ENCODE data around the gene DUSP21. TPM values are rescaled to one million over a fixed set of nuclear protein-coding genes. Genes with fewer than 3 reads are reported as not detected.

DUSP21 gene
- total and polyA plus RNA-seq, 10 of the 15 experiments (the other 5 are each of a cell fraction or from before 2014, with no cell fraction given) = not detected

DNA sequence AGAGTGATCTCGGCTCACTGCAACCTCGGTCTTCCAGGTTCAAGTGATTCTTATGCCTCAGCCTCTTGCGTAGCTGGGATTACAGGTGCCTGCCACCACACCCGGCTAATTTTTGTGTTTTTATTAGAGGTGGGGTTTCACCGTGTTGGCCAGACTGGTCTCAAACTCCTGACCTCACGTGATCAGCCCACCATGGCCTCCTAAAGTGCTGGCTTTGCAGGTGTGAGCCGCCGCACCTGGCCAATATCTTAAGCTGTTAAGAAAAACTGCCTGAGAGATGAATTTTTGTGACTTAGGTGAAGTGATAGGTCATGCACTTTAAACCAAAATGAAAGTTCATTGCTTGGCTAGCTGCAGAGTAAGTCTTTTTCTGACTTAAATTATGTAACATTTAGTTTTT lies 35.0 kb downstream of the DUSP21 start:
- no peak overlapping the region for H3K4me3 ChIP-seq
- POLR2A ChIA-PET = no interaction called here
- no peak for FAIRE-seq
- no peak overlapping the region for H3K27ac ChIP-seq (ENCODE audit: control insufficient read depth, insufficient read depth)
- H2AFZ ChIP-seq (ENCODE audit: control insufficient read depth, low read depth, low read length) = no peak overlapping the region
- H3K9ac ChIP-seq (ENCODE audit: control insufficient read depth, insufficient read depth, low read length) = no peak overlapping the region
- H3K9me3 ChIP-seq (replicated peaks; ENCODE audit: control insufficient read depth, insufficient read depth, low read length) = no peaks in the 10 kb centered on the region; the same call in 1 of the 3 replicates
- no peak overlapping the region for H3K4me2 ChIP-seq (ENCODE audit: control insufficient read depth, insufficient read depth)
- RAD21 ChIA-PET (ENCODE audit: unreplicated experiment) = interaction anchor here (1.2 kb wide), 1 partner anchor 191 kb away, joined by 4 read pairs; no protein-coding TSS in a partner anchor
- TF ChIP-seq BHLHE40 (IDR thresholded peaks at IDR 0.05; ENCODE audit: borderline replicate concordance in 1 of 2, low read depth in 2 of 2, low read length in 1 of 2) (peak in 1 of 2 experiments; percentile 53; a peak in 1 of 4 replicates), STAT3 (IDR thresholded peaks at IDR 0.05; ENCODE audit: low read depth, low read length) (no peak)
- DNase-seq (ENCODE audit: low read depth, low spot score) = no peak
- ATAC-seq = no peak
- CTCF ChIA-PET = interaction anchor here (0.8 kb wide), 1 partner anchor 20 kb away, joined by 3 read pairs; no protein-coding TSS in a partner anchor
- H4K20me1 ChIP-seq (ENCODE audit: control insufficient read depth, insufficient read depth) = no peaks in the 10 kb centered on the region
- H3K36me3 ChIP-seq (ENCODE audit: control insufficient read depth in 2 of 2, insufficient read depth in 2 of 2, low read length in 1 of 2) = no peaks in the 10 kb centered on the region; a peak in 2 of 4 replicates
- no peaks in the 10 kb centered on the region for H3K4me1 ChIP-seq (ENCODE audit: control insufficient read depth, insufficient read depth, low read length)
- H3K79me2 ChIP-seq (ENCODE audit: control insufficient read depth, insufficient read depth, low read length) = peaks cover 96% of the 10 kb centered on the region
- 84% methylated on average over 8 of the region's 8 CpGs for WGBS (ENCODE audit: insufficient coverage, insufficient replicate concordance, low lambda C conversion rate, missing lambda C conversion rate)
- in situ Hi-C loops (cut with MboI) (loop anchor here (25.0 kb wide), 2 partner anchors 184 to 884 kb away; no protein-coding TSS in a partner anchor), intact Hi-C loops (cut with micrococcal nuclease; ENCODE audit: unreplicated experiment) (no loop called here)
- no peaks in the 10 kb centered on the region for H3K27me3 ChIP-seq (replicated peaks in 1 of 2; ENCODE audit: control insufficient read depth in 2 of 2, insufficient read depth in 2 of 2, low read length in 1 of 2)
- no TSS peak for BruUV-seq (replicated peaks)
- SMC1A ChIA-PET (ENCODE audit: uncharacterized antibody, unreplicated experiment) = interaction anchor here (0.8 to 0.9 kb wide), 2 partner anchors 26 to 229 kb away, joined by 3 read pairs; no protein-coding TSS in a partner anchor

- WGBS (ENCODE audit: insufficient coverage, insufficient replicate concordance, low lambda C conversion rate, missing lambda C conversion rate) = 98% methylated on average over 10 of the region's 10 CpGs
- FAIRE-seq (no peak), DNase-seq (ENCODE audit: low read depth, low spot score) (no peak), ATAC-seq (no peak)
- Histone ChIP-seq H3K27ac (ENCODE audit: control insufficient read depth, insufficient read depth) (no peak overlapping the region), H3K4me2 (ENCODE audit: control insufficient read depth, insufficient read depth) (no peak overlapping the region), H3K36me3 (ENCODE audit: control insufficient read depth in 2 of 2, insufficient read depth in 2 of 2, low read length in 1 of 2) (no peaks in the 10 kb centered on the region; a peak in 1 of 4 replicates), H2AFZ (ENCODE audit: control insufficient read depth, low read depth, low read length) (no peak overlapping the region), H3K27me3 (replicated peaks in 1 of 2; ENCODE audit: control insufficient read depth in 2 of 2, insufficient read depth in 2 of 2, low read length in 1 of 2) (no peaks in the 10 kb centered on the region), H3K79me2 (ENCODE audit: control insufficient read depth, insufficient read depth, low read length) (peaks cover 90% of the 10 kb centered on the region), H4K20me1 (ENCODE audit: control insufficient read depth, insufficient read depth) (no peaks in the 10 kb centered on the region), H3K4me3 (no peak overlapping the region), H3K4me1 (ENCODE audit: control insufficient read depth, insufficient read depth, low read length) (no peaks in the 10 kb centered on the region), H3K9me3 (replicated peaks; ENCODE audit: control insufficient read depth, insufficient read depth, low read length) (no peaks in the 10 kb centered on the region; the same call in 1 of the 3 replicates), H3K9ac (ENCODE audit: control insufficient read depth, insufficient read depth, low read length) (no peak overlapping the region)
- TF ChIP-seq ESRRA (IDR thresholded peaks at IDR 0.05; ENCODE audit: low read length) = no peak
- TF ChIP-seq GABPA (IDR thresholded peaks at IDR 0.05; ENCODE audit: low read depth) = no peak
- TF ChIP-seq RUNX3 (IDR thresholded peaks at IDR 0.05; ENCODE audit: low read length) = no peak
- no peak for TF ChIP-seq NFYA (IDR thresholded peaks at IDR 0.05; ENCODE audit: borderline replicate concordance, low read depth, low read length)
- no peak for TF ChIP-seq SMAD1 (IDR thresholded peaks at IDR 0.05; ENCODE audit: low read depth, partially characterized antibody)
- TF ChIP-seq PAX5 (IDR thresholded peaks at IDR 0.05; ENCODE audit: borderline replicate concordance, low read depth, low read length) = no peak
- TF ChIP-seq CHD2 (IDR thresholded peaks at IDR 0.05; ENCODE audit: borderline replicate concordance, low read depth, low read length) = no peak
- no peak for TF ChIP-seq ZNF24 (IDR thresholded peaks at IDR 0.05)
- no peak for TF ChIP-seq ZBTB33 (IDR thresholded peaks at IDR 0.05)
- TF ChIP-seq STAT1 (conservative IDR thresholded peaks at IDR 0.05) = no peak
- TF ChIP-seq, protein P1, sequence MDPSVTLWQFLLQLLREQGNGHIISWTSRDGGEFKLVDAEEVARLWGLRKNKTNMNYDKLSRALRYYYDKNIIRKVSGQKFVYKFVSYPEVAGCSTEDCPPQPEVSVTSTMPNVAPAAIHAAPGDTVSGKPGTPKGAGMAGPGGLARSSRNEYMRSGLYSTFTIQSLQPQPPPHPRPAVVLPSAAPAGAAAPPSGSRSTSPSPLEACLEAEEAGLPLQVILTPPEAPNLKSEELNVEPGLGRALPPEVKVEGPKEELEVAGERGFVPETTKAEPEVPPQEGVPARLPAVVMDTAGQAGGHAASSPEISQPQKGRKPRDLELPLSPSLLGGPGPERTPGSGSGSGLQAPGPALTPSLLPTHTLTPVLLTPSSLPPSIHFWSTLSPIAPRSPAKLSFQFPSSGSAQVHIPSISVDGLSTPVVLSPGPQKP (IDR thresholded peaks at IDR 0.05; ENCODE audit: low read depth, low read length) = no peak
- ChIA-PET POLR2A (no interaction called here), RAD21 (ENCODE audit: unreplicated experiment) (no interaction called here), SMC1A (ENCODE audit: uncharacterized antibody, unreplicated experiment) (interaction anchor here (0.7 to 1.0 kb wide), 2 partner anchors 24 to 197 kb away, joined by 3 to 4 read pairs; no protein-coding TSS in a partner anchor), CTCF (interaction anchor here (2.1 kb wide), 1 partner anchor 23 kb away, joined by 8 read pairs; no protein-coding TSS in a partner anchor)
- in situ Hi-C loops (cut with MboI) (loop anchor here (25.0 kb wide), 2 partner anchors 181 to 881 kb away; no protein-coding TSS in a partner anchor), intact Hi-C loops (cut with micrococcal nuclease; ENCODE audit: unreplicated experiment) (no loop called here)
- no TSS peak for BruUV-seq (replicated peaks)
Observed at GRCh38 chrX:44881549-44881948, 37.7 kb downstream of the DUSP21 start.
